ENCODE measurements around the gene SMCO2.

GRCh38 chr12:27400856-27401354 lies 45.6 kb upstream of the SMCO2 start:
- no peak for TF ChIP-seq POLR2A (IDR thresholded peaks at IDR 0.05)
- TF ChIP-seq, protein P1, sequence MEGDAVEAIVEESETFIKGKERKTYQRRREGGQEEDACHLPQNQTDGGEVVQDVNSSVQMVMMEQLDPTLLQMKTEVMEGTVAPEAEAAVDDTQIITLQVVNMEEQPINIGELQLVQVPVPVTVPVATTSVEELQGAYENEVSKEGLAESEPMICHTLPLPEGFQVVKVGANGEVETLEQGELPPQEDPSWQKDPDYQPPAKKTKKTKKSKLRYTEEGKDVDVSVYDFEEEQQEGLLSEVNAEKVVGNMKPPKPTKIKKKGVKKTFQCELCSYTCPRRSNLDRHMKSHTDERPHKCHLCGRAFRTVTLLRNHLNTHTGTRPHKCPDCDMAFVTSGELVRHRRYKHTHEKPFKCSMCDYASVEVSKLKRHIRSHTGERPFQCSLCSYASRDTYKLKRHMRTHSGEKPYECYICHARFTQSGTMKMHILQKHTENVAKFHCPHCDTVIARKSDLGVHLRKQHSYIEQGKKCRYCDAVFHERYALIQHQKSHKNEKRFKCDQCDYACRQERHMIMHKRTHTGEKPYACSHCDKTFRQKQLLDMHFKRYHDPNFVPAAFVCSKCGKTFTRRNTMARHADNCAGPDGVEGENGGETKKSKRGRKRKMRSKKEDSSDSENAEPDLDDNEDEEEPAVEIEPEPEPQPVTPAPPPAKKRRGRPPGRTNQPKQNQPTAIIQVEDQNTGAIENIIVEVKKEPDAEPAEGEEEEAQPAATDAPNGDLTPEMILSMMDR (IDR thresholded peaks at IDR 0.05), result no peak

Data from esophagus squamous epithelium (tissue), 4 donors.